Stimulated activated CD4-positive, alpha-beta T cell treated with anti-CD3 and anti-CD28 coated beads, Interleukin-1b, Interleukin-23, amount 100 ng/mL, for 1 hour (primary cell): ENCODE data around the gene DNM3.

Experiments
- DNase-seq, 2 donors: peaks; one replicate each; pipeline ENCODE4 v3.0.0-alpha.2; 2020; ENCODE audit warnings: low read depth in 2 of 2

Gene DNM3

GRCh38 chr1:172139196-172139595 lies 297.9 kb downstream of the DNM3 start:
- no peak for DNase-seq

- no peak for DNase-seq
Measured at GRCh38 chr1:172140072-172140471, 298.8 kb downstream of the DNM3 start.

- no peak for DNase-seq
Measured at GRCh38 chr1:172140591-172140990, 299.3 kb downstream of the DNM3 start.

- DNase-seq: no peak
Measured at GRCh38 chr1:172141341-172141881, 300.1 kb downstream of the DNM3 start.

- DNase-seq: no peak
Measured at GRCh38 chr1:172142324-172142723, 301.0 kb downstream of the DNM3 start.

- no peak for DNase-seq
Measured at GRCh38 chr1:172143384-172144055, 302.2 kb downstream of the DNM3 start.

GRCh38 chr1:172144445-172145061 lies 303.3 kb downstream of the DNM3 start:
- DNase-seq: no peak

GRCh38 chr1:172145231-172145651 lies 303.9 kb downstream of the DNM3 start:
- no peak for DNase-seq

- DNase-seq: no peak
Measured at GRCh38 chr1:172145656-172146055, 304.4 kb downstream of the DNM3 start.

- no peak for DNase-seq
Measured at GRCh38 chr1:172146141-172146850, 305.0 kb downstream of the DNM3 start.

- no peak for DNase-seq
Measured at GRCh38 chr1:172147541-172147940, 306.2 kb downstream of the DNM3 start.

- DNase-seq: no peak
Measured at GRCh38 chr1:172148213-172148612, 306.9 kb downstream of the DNM3 start.

- no peak for DNase-seq
Measured at GRCh38 chr1:172148707-172149106, 307.4 kb downstream of the DNM3 start.

- no peak for DNase-seq
Measured at GRCh38 chr1:172149346-172149745, 308.0 kb downstream of the DNM3 start.

- no peak for DNase-seq
Measured at GRCh38 chr1:172154551-172154950, 313.3 kb downstream of the DNM3 start.

- DNase-seq: no peak
Measured at GRCh38 chr1:172155766-172156165, 314.5 kb downstream of the DNM3 start.

GRCh38 chr1:172162236-172162635 lies 320.9 kb downstream of the DNM3 start:
- DNase-seq: no peak

- no peak for DNase-seq
Measured at GRCh38 chr1:172163498-172164215, 322.4 kb downstream of the DNM3 start.

- DNase-seq: no peak
Measured at GRCh38 chr1:172165403-172165802, 324.1 kb downstream of the DNM3 start.

- DNase-seq: no peak
Measured at GRCh38 chr1:172167796-172168596, 326.7 kb downstream of the DNM3 start.

- no peak for DNase-seq
Measured at GRCh38 chr1:172168597-172168872, 327.2 kb downstream of the DNM3 start.

- DNase-seq: no peak
Measured at GRCh38 chr1:172169836-172170235, 328.5 kb downstream of the DNM3 start.
